SH-SY5Y (cell line): ENCODE measurements around the gene SNAI3.

Source experiments
- GATA2 ChIP-seq: IDR thresholded peaks from 2 replicates; pipeline ENCODE4 v1.6.1; 2011; ENCODE audit warnings: mild to moderate bottlenecking, low read depth, low read length
- GATA3 ChIP-seq: IDR thresholded peaks from 2 replicates; pipeline ENCODE4 v1.6.1; 2011; ENCODE audit warnings: low read depth, mild to moderate bottlenecking, low read length, moderate library complexity

DNA sequence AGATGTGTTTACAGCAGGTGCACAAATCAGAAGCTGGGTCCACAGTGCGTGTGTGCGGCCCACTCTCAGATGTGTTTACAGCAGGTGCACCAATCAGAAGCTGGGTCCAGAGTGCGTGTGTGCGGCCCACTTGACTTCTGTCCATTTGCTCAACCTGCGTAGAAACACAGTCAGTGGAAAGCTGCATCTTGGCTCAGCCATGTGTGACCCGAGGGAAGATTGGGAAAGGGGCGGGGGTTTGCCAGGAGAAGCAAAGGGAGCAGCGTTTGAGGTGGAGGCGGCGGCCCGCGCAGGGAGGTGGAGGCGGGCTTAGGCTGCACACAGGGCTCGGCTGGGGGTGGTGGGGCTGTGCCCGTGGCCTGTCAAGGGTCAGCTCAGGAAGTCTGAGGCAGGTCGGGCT lies 24.2 kb upstream of the SNAI3 start:
- no peak for TF ChIP-seq GATA2
- no peak for TF ChIP-seq GATA3
